ENCODE results near the gene PKM. TPM values are rescaled to one million over a fixed set of nuclear protein-coding genes. Genes with fewer than 3 reads are reported as not detected.

The PKM gene
- total RNA-seq, 1 experiment from 2014 or later, result 869 TPM

- Histone ChIP-seq H3K27me3 (ENCODE audit: low read length) (no peaks in the 10 kb centered on the region), H3K79me2 (ENCODE audit: low read length) (no peaks in the 10 kb centered on the region), H4K20me1 (ENCODE audit: insufficient read depth, low read depth, low read length) (no peaks in the 10 kb centered on the region), H3K36me3 (ENCODE audit: insufficient read depth, low read length) (no peaks in the 10 kb centered on the region), H3K4me1 (ENCODE audit: low read length) (no peaks in the 10 kb centered on the region), H3K4me2 (ENCODE audit: low read depth, low read length, poor library complexity, severe bottlenecking) (no peak overlapping the region), H3K27ac (ENCODE audit: low read length) (no peak overlapping the region), H3K9me2 (replicated peaks; ENCODE audit: insufficient read depth, low read length) (no peaks in the 10 kb centered on the region), H3K4me3 (ENCODE audit: low read length) (no peak overlapping the region), H2AFZ (ENCODE audit: low read length) (no peak overlapping the region), H3K9me3 (ENCODE audit: low read length) (no peaks in the 10 kb centered on the region), H3K9ac (ENCODE audit: low read length) (no peak overlapping the region)
- DNase-seq, result no peak
These were observed 48.3 kb downstream of the PKM start for GRCh38 chr15:72182673-72183072.

- Histone ChIP-seq H3K4me1 (ENCODE audit: low read length) (no peaks in the 10 kb centered on the region), H3K27ac (ENCODE audit: low read length) (no peak overlapping the region), H2AFZ (ENCODE audit: low read length) (no peak overlapping the region), H3K36me3 (ENCODE audit: insufficient read depth, low read length) (no peaks in the 10 kb centered on the region), H3K79me2 (ENCODE audit: low read length) (no peaks in the 10 kb centered on the region), H3K9ac (ENCODE audit: low read length) (no peak overlapping the region), H3K27me3 (ENCODE audit: low read length) (no peaks in the 10 kb centered on the region), H3K9me3 (ENCODE audit: low read length) (no peaks in the 10 kb centered on the region), H3K4me2 (ENCODE audit: low read depth, low read length, poor library complexity, severe bottlenecking) (no peak overlapping the region), H3K4me3 (ENCODE audit: low read length) (no peak overlapping the region), H3K9me2 (replicated peaks; ENCODE audit: insufficient read depth, low read length) (no peaks in the 10 kb centered on the region), H4K20me1 (ENCODE audit: insufficient read depth, low read depth, low read length) (no peaks in the 10 kb centered on the region)
- DNase-seq, result no peak
These were observed 48.7 kb downstream of the PKM start for GRCh38 chr15:72182244-72182643.

- H3K27me3 ChIP-seq (ENCODE audit: low read length), result no peaks in the 10 kb centered on the region
- H3K4me3 ChIP-seq (ENCODE audit: low read length), result no peak overlapping the region
- no peaks in the 10 kb centered on the region for H4K20me1 ChIP-seq (ENCODE audit: insufficient read depth, low read depth, low read length)
- DNase-seq, result no peak
- H2AFZ ChIP-seq (ENCODE audit: low read length), result no peak overlapping the region
- H3K9me2 ChIP-seq (replicated peaks; ENCODE audit: insufficient read depth, low read length), result no peaks in the 10 kb centered on the region
- no peak overlapping the region for H3K9ac ChIP-seq (ENCODE audit: low read length)
- no peaks in the 10 kb centered on the region for H3K79me2 ChIP-seq (ENCODE audit: low read length)
- H3K4me1 ChIP-seq (ENCODE audit: low read length), result no peaks in the 10 kb centered on the region
- H3K4me2 ChIP-seq (ENCODE audit: low read depth, low read length, poor library complexity, severe bottlenecking), result no peak overlapping the region
- no peaks in the 10 kb centered on the region for H3K9me3 ChIP-seq (ENCODE audit: low read length)
- no peaks in the 10 kb centered on the region for H3K36me3 ChIP-seq (ENCODE audit: insufficient read depth, low read length)
- H3K27ac ChIP-seq (ENCODE audit: low read length), result no peak overlapping the region
These were observed 50.1 kb downstream of the PKM start for GRCh38 chr15:72180761-72181324.

- Histone ChIP-seq H3K9me2 (replicated peaks; ENCODE audit: insufficient read depth, low read length) (no peaks in the 10 kb centered on the region), H3K27ac (ENCODE audit: low read length) (no peak overlapping the region), H3K9me3 (ENCODE audit: low read length) (no peaks in the 10 kb centered on the region), H3K36me3 (ENCODE audit: insufficient read depth, low read length) (no peaks in the 10 kb centered on the region), H4K20me1 (ENCODE audit: insufficient read depth, low read depth, low read length) (no peaks in the 10 kb centered on the region), H3K79me2 (ENCODE audit: low read length) (no peaks in the 10 kb centered on the region), H3K4me1 (ENCODE audit: low read length) (no peaks in the 10 kb centered on the region), H2AFZ (ENCODE audit: low read length) (no peak overlapping the region), H3K4me2 (ENCODE audit: low read depth, low read length, poor library complexity, severe bottlenecking) (no peak overlapping the region), H3K4me3 (ENCODE audit: low read length) (no peak overlapping the region), H3K9ac (ENCODE audit: low read length) (no peak overlapping the region), H3K27me3 (ENCODE audit: low read length) (no peaks in the 10 kb centered on the region)
- DNase-seq, result no peak
These were observed 50.9 kb downstream of the PKM start for GRCh38 chr15:72179950-72180581.

GRCh38 chr15:72178976-72179585 lies 51.9 kb downstream of the PKM start:
- DNase-seq, result no peak
- Histone ChIP-seq H3K4me3 (ENCODE audit: low read length) (no peak overlapping the region), H3K9ac (ENCODE audit: low read length) (no peak overlapping the region), H3K4me1 (ENCODE audit: low read length) (no peaks in the 10 kb centered on the region), H3K27me3 (ENCODE audit: low read length) (no peaks in the 10 kb centered on the region), H3K9me2 (replicated peaks; ENCODE audit: insufficient read depth, low read length) (no peaks in the 10 kb centered on the region), H3K4me2 (ENCODE audit: low read depth, low read length, poor library complexity, severe bottlenecking) (no peak overlapping the region), H3K79me2 (ENCODE audit: low read length) (no peaks in the 10 kb centered on the region), H3K9me3 (ENCODE audit: low read length) (no peaks in the 10 kb centered on the region), H2AFZ (ENCODE audit: low read length) (no peak overlapping the region), H4K20me1 (ENCODE audit: insufficient read depth, low read depth, low read length) (no peaks in the 10 kb centered on the region), H3K27ac (ENCODE audit: low read length) (no peak overlapping the region), H3K36me3 (ENCODE audit: insufficient read depth, low read length) (no peaks in the 10 kb centered on the region)

- no peaks in the 10 kb centered on the region for H3K9me3 ChIP-seq (ENCODE audit: low read length)
- no peaks in the 10 kb centered on the region for H3K9me2 ChIP-seq (replicated peaks; ENCODE audit: insufficient read depth, low read length)
- H3K27ac ChIP-seq (ENCODE audit: low read length), result no peak overlapping the region
- no peaks in the 10 kb centered on the region for H3K4me1 ChIP-seq (ENCODE audit: low read length)
- DNase-seq, result no peak
- no peak overlapping the region for H2AFZ ChIP-seq (ENCODE audit: low read length)
- no peak overlapping the region for H3K4me3 ChIP-seq (ENCODE audit: low read length)
- no peaks in the 10 kb centered on the region for H3K36me3 ChIP-seq (ENCODE audit: insufficient read depth, low read length)
- H3K4me2 ChIP-seq (ENCODE audit: low read depth, low read length, poor library complexity, severe bottlenecking), result no peak overlapping the region
- H3K79me2 ChIP-seq (ENCODE audit: low read length), result no peaks in the 10 kb centered on the region
- H3K9ac ChIP-seq (ENCODE audit: low read length), result no peak overlapping the region
- no peaks in the 10 kb centered on the region for H3K27me3 ChIP-seq (ENCODE audit: low read length)
- no peaks in the 10 kb centered on the region for H4K20me1 ChIP-seq (ENCODE audit: insufficient read depth, low read depth, low read length)
These were observed 54.2 kb downstream of the PKM start for GRCh38 chr15:72176743-72177142.

- no peaks in the 10 kb centered on the region for H3K36me3 ChIP-seq (ENCODE audit: insufficient read depth, low read length)
- no peaks in the 10 kb centered on the region for H3K27me3 ChIP-seq (ENCODE audit: low read length)
- no peak for DNase-seq
- no peak overlapping the region for H3K9ac ChIP-seq (ENCODE audit: low read length)
- H3K27ac ChIP-seq (ENCODE audit: low read length), result no peak overlapping the region
- H2AFZ ChIP-seq (ENCODE audit: low read length), result no peak overlapping the region
- H4K20me1 ChIP-seq (ENCODE audit: insufficient read depth, low read depth, low read length), result no peaks in the 10 kb centered on the region
- H3K4me3 ChIP-seq (ENCODE audit: low read length), result no peak overlapping the region
- no peak overlapping the region for H3K4me2 ChIP-seq (ENCODE audit: low read depth, low read length, poor library complexity, severe bottlenecking)
- no peaks in the 10 kb centered on the region for H3K79me2 ChIP-seq (ENCODE audit: low read length)
- H3K4me1 ChIP-seq (ENCODE audit: low read length), result no peaks in the 10 kb centered on the region
- H3K9me2 ChIP-seq (replicated peaks; ENCODE audit: insufficient read depth, low read length), result no peaks in the 10 kb centered on the region
- H3K9me3 ChIP-seq (ENCODE audit: low read length), result no peaks in the 10 kb centered on the region
These were observed 54.8 kb downstream of the PKM start for GRCh38 chr15:72176159-72176558.

- Histone ChIP-seq H3K36me3 (ENCODE audit: insufficient read depth, low read length) (no peaks in the 10 kb centered on the region), H3K4me3 (ENCODE audit: low read length) (no peak overlapping the region), H3K9ac (ENCODE audit: low read length) (no peak overlapping the region), H3K9me3 (ENCODE audit: low read length) (no peaks in the 10 kb centered on the region), H3K4me1 (ENCODE audit: low read length) (no peaks in the 10 kb centered on the region), H3K4me2 (ENCODE audit: low read depth, low read length, poor library complexity, severe bottlenecking) (no peak overlapping the region), H4K20me1 (ENCODE audit: insufficient read depth, low read depth, low read length) (no peaks in the 10 kb centered on the region), H3K79me2 (ENCODE audit: low read length) (no peaks in the 10 kb centered on the region), H2AFZ (ENCODE audit: low read length) (no peak overlapping the region), H3K9me2 (replicated peaks; ENCODE audit: insufficient read depth, low read length) (no peaks in the 10 kb centered on the region), H3K27ac (ENCODE audit: low read length) (no peak overlapping the region), H3K27me3 (ENCODE audit: low read length) (no peaks in the 10 kb centered on the region)
- DNase-seq, result no peak
These were observed 55.6 kb downstream of the PKM start for GRCh38 chr15:72175186-72176044.

Measured in Karpas-422 (cell line).